Measurements from ENCODE around the gene ALOX5AP. TPM values are rescaled to one million over a fixed set of nuclear protein-coding genes. Genes with fewer than 3 reads are reported as not detected.

Gene ALOX5AP
- total RNA-seq, 1 donor = 0.43 TPM

DNA sequence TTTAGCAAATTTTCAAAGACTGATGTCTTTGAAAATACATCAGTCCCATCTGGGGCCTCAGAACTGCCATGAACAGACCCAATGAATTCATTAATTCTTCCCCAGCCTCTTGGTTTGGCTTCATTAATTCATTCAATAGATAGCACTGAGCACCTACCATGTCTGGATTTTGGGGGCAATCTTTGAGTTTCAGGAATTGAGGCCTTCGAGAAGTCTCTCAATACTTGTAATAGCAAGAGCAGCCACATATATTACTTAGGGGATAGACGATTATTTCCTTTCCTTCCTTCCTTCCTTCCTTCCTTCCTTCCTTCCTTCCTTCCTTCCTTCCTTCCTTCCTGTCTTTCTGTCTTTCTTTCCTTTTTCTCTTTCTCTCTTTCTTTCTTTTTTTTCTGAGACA lies 64.8 kb downstream of the ALOX5AP start:
- TF ChIP-seq, protein P1, sequence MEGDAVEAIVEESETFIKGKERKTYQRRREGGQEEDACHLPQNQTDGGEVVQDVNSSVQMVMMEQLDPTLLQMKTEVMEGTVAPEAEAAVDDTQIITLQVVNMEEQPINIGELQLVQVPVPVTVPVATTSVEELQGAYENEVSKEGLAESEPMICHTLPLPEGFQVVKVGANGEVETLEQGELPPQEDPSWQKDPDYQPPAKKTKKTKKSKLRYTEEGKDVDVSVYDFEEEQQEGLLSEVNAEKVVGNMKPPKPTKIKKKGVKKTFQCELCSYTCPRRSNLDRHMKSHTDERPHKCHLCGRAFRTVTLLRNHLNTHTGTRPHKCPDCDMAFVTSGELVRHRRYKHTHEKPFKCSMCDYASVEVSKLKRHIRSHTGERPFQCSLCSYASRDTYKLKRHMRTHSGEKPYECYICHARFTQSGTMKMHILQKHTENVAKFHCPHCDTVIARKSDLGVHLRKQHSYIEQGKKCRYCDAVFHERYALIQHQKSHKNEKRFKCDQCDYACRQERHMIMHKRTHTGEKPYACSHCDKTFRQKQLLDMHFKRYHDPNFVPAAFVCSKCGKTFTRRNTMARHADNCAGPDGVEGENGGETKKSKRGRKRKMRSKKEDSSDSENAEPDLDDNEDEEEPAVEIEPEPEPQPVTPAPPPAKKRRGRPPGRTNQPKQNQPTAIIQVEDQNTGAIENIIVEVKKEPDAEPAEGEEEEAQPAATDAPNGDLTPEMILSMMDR (IDR thresholded peaks at IDR 0.05; ENCODE audit: insufficient read depth, low read depth, low read length) = no peak
- DNase-seq (ENCODE audit: low read depth) = no peak
- H3K4me3 ChIP-seq (ENCODE audit: low read depth, low read length) = no peak overlapping the region

DNA sequence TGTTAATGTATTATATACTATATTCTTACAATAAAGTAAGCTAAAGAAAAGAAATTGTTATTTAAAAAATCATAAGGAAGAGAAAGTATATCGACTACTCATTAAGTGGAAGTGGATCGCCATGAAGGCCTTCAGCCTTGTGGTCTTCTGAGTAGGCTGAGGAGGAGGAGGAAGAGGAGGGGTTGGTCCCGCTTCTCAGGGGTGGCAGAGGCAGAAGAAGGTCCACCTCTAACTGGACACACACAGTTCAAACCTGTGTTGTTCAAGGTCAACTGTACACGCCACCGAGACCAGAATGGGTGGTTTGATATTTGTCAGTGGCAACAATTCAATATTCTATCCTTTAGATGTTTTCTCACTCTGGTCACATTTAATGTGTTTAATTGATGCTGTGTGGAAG lies 67.2 kb downstream of the ALOX5AP start:
- H3K4me3 ChIP-seq (ENCODE audit: low read depth, low read length) = no peak overlapping the region
- TF ChIP-seq, protein P1 (IDR thresholded peaks at IDR 0.05; ENCODE audit: insufficient read depth, low read depth, low read length) = no peak
- DNase-seq (ENCODE audit: low read depth) = no peak

DNA sequence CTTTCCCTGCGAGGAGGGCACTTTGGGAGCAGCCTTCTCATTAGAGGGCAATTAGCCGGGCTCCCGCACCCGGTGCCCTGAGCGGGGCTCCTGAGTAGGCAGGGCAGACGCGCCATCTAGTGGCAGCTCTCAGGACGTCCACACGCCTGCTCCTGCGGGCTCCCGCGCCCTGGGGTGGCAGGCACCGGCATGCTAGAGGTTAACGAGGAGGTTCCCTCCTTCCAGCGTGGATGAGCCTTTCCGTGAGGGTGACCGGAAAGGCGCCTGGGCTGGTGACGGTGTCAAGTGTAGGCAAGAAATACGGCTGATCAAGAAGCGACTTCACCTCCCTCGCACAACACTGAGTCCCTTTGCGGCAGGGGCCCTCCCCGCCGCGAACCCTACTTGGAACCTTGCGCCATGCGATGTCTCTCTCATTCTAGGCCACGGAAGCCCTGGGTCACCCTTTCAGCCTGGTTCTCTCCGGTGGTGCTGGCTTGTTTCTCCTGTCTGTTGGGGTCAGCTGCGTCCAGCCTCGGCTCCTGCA lies 67.7 kb downstream of the ALOX5AP start:
- DNase-seq (ENCODE audit: low read depth) = peak; percentile 85
- peak overlapping the region; percentile 43 for H3K4me3 ChIP-seq (ENCODE audit: low read depth, low read length)
- TF ChIP-seq, protein P1 (IDR thresholded peaks at IDR 0.05; ENCODE audit: insufficient read depth, low read depth, low read length) = peak; percentile 89

DNA sequence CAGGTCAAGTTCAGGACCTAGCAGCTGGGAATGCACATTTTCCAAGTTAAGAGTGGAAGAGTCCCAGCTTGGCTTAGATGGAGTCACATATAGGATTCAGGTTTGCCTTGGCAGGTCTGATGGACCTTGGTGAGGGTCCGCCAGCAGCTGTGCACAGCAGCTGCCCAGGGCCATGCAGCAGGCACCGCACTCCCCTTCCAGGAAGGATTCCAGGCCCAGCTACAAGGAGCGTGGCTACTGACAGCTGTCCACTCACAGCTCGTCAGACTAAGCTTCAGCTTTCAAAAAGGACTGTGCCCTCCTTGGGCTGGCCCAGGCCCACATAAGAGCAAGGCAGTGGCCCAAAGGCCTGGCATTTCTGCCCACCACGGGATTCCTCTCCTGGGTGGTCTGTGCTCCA lies 68.4 kb downstream of the ALOX5AP start:
- no peak overlapping the region for H3K4me3 ChIP-seq (ENCODE audit: low read depth, low read length)
- TF ChIP-seq, protein P1 (IDR thresholded peaks at IDR 0.05; ENCODE audit: insufficient read depth, low read depth, low read length) = no peak
- no peak for DNase-seq (ENCODE audit: low read depth)

DNA sequence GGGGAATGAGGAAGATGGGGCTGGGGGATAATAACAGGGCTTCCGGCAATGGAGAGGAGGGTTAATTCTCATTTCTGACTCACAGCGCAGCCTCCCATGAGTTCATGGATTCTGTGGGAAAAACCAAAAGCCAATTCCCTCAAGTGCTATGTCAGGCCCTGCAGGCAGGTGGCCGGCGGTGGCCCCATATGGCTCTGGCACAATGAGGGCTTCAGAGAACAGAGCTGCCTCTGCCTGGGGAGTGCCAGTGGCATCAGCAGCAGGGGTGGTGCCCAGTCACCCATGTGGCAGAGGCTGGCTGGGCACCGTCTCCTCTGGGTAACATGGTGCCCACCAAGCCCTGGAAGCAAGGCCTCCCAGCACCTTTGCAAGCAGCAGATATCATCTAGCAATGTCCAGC lies 69.1 kb downstream of the ALOX5AP start:
- no peak overlapping the region for H3K4me3 ChIP-seq (ENCODE audit: low read depth, low read length)
- TF ChIP-seq, protein P1 (IDR thresholded peaks at IDR 0.05; ENCODE audit: insufficient read depth, low read depth, low read length) = peak; percentile 32
- DNase-seq (ENCODE audit: low read depth) = no peak

GRCh38 chr13:30805132-30805537 lies 69.8 kb downstream of the ALOX5AP start:
- TF ChIP-seq, protein P1 (IDR thresholded peaks at IDR 0.05; ENCODE audit: insufficient read depth, low read depth, low read length) = no peak
- no peak overlapping the region for H3K4me3 ChIP-seq (ENCODE audit: low read depth, low read length)
- DNase-seq (ENCODE audit: low read depth) = no peak

- H3K4me3 ChIP-seq (ENCODE audit: low read depth, low read length) = no peak overlapping the region
- TF ChIP-seq, protein P1 (IDR thresholded peaks at IDR 0.05; ENCODE audit: insufficient read depth, low read depth, low read length) = no peak
- DNase-seq (ENCODE audit: low read depth) = no peak
Measured at GRCh38 chr13:30805603-30806011, 70.3 kb downstream of the ALOX5AP start.
